Hepatocyte (in vitro differentiated cells): Measurements from ENCODE around the gene CREB1. TPM values are rescaled to one million over a fixed set of nuclear protein-coding genes. Genes with fewer than 3 reads are reported as not detected.
"Not testable (repeated sequence)": the region's sequence is repeated elsewhere in the genome, so short reads cannot be mapped to it uniquely, and the experiment has no call there.

ENCODE experiments used
- DNase-seq: peaks from one replicate; pipeline ENCODE4 v3.0.0-alpha.2; 2016; ENCODE audit warnings: low spot score
- H2AFZ ChIP-seq: fragments of 200-600 bp; sonication (generic); 2 replicates; pipeline ENCODE4 v1.6.0; 2016; ENCODE audit warnings: antibody characterized with exemption, mild to moderate bottlenecking
- H3K27ac ChIP-seq: fragments of 200-600 bp; sonication (generic); 2 replicates; pipeline ENCODE4 v1.5.1; 2016; ENCODE audit warnings: mild to moderate bottlenecking
- H3K27me3 ChIP-seq: fragments of 200-600 bp; sonication (generic); 2 replicates; pipeline ENCODE4 v1.6.1; 2016
- H3K36me3 ChIP-seq: fragments of 200-600 bp; sonication (generic); replicated peaks from 2 replicates; pipeline ENCODE4 v1.5.1; 2016; ENCODE audit warnings: low read depth; ENCODE audit not compliant: insufficient read depth
- H3K4me1 ChIP-seq: fragments of 200-600 bp; sonication (generic); 2 replicates; pipeline ENCODE4 v1.5.1; 2016; ENCODE audit warnings: mild to moderate bottlenecking, moderate library complexity; ENCODE audit not compliant: insufficient read depth
- H3K4me2 ChIP-seq: fragments of 200-600 bp; sonication (generic); 2 replicates; pipeline ENCODE4 v1.6.0; 2016
- H3K4me3 ChIP-seq: fragments of 200-600 bp; sonication (generic); 2 replicates; pipeline ENCODE4 v1.5.1; 2016; ENCODE audit warnings: mild to moderate bottlenecking
- H3K79me2 ChIP-seq: fragments of 200-600 bp; sonication (generic); 2 replicates; pipeline ENCODE4 v1.6.0; 2017; ENCODE audit warnings: mild to moderate bottlenecking
- H3K9me2 ChIP-seq: fragments of 200-600 bp; sonication (generic); replicated peaks from 2 replicates; pipeline ENCODE4 v1.6.0; 2017; ENCODE audit warnings: mild to moderate bottlenecking; ENCODE audit not compliant: insufficient read depth
- H3K9me3 ChIP-seq: fragments of 200-600 bp; sonication (generic); 2 replicates; pipeline ENCODE4 v1.5.1; 2016; ENCODE audit warnings: low read depth, mild to moderate bottlenecking
- H4K20me1 ChIP-seq: fragments of 200-600 bp; sonication (generic); 2 replicates; pipeline ENCODE4 v1.6.0; 2016; ENCODE audit warnings: mild to moderate bottlenecking; ENCODE audit not compliant: insufficient read depth, poor library complexity, severe bottlenecking
- CTCF ChIP-seq: fragments of 200-600 bp; sonication (generic); IDR thresholded peaks from 2 replicates; pipeline ENCODE4 v1.5.1; 2016; ENCODE audit warnings: antibody characterized with exemption, mild to moderate bottlenecking; ENCODE audit not compliant: poor library complexity
- EZH2 ChIP-seq: fragments of 200-600 bp; sonication (generic); IDR thresholded peaks from 2 replicates; pipeline ENCODE4 v1.6.1; 2016; ENCODE audit warnings: antibody characterized with exemption, mild to moderate bottlenecking, borderline replicate concordance
- EZH2phosphoT487 ChIP-seq: fragments of 200-600 bp; sonication (generic); IDR thresholded peaks from one replicate; pipeline ENCODE4 v1.6.1; 2018; ENCODE audit warnings: antibody characterized with exemption, mild to moderate bottlenecking, low read depth, moderate library complexity; ENCODE audit not compliant: unreplicated experiment, severe bottlenecking
- WGBS: methylation state at CpG from one replicate; pipeline ENCODE4 v1.1.6; 2016; ENCODE audit warnings: low lambda C conversion rate; ENCODE audit errors: missing lambda C conversion rate; 5-methylcytosine and 5-hydroxymethylcytosine counted together
- polyA plus RNA-seq: library from polyadenylated mRNA; unstranded; fragments of >200 nt; fragmentation: Nextera tagmentation; extraction: Ambion mirVana; gene quantifications from 2 replicates; pipeline ENCODE4 v1.2.1, GENCODE V29; 2016
- total RNA-seq: library from RNA; depleted of rRNA; stranded (reverse); fragments of >200 nt; gene quantifications from 2 replicates; pipeline ENCODE4 v1.2.3, GENCODE V29; 2014

CREB1 gene
- total and polyA plus RNA-seq, 2 experiments from 2014 or later = 22.6 to 40.8 TPM

DNA sequence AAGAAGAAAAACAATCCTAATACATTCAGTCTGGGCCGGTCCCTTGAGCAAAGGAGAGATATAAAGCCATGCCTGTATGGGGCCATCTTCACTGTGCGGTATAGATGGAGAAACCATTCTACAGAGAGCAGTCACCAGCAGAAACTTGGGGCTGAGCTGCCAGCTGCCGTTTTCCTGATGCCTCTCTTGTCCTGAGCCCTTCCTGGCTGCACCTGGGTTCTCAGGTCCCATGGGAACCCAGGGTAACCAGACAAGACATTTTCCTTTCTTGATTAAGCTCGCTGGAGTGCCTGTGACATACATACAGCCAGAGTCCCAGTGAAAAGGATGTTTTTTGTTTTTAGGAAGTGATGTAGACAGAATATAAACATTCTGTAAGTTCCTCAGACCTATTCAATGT, 100.7 kb downstream of the CREB1 start:
- Histone ChIP-seq H3K4me3 (no peak overlapping the region), H3K4me1 (no peaks in the 10 kb centered on the region), H3K79me2 (no peaks in the 10 kb centered on the region), H3K27ac (no peak overlapping the region), H3K9me2 (no peaks in the 10 kb centered on the region), H4K20me1 (no peaks in the 10 kb centered on the region), H2AFZ (no peak overlapping the region), H3K36me3 (no peaks in the 10 kb centered on the region), H3K9me3 (no peaks in the 10 kb centered on the region), H3K27me3 (no peaks in the 10 kb centered on the region), H3K4me2 (no peak overlapping the region)
- TF ChIP-seq EZH2phosphoT487 (no peak), EZH2 (no peak)
- 89% methylated on average over 4 of the region's 4 CpGs for WGBS
- DNase-seq = no peak

GRCh38 chr2:207632575-207633493, 103.1 kb downstream of the CREB1 start:
- H3K4me1 ChIP-seq = no peaks in the 10 kb centered on the region
- TF ChIP-seq CTCF (no peak), EZH2phosphoT487 (no peak), EZH2 (no peak)
- peak overlapping the region; percentile 52 for H3K27ac ChIP-seq
- no peaks in the 10 kb centered on the region for H3K9me2 ChIP-seq
- no peaks in the 10 kb centered on the region for H3K79me2 ChIP-seq
- no peak overlapping the region for H3K4me3 ChIP-seq
- no peaks in the 10 kb centered on the region for H3K9me3 ChIP-seq
- DNase-seq = peak; percentile 43
- no peaks in the 10 kb centered on the region for H3K36me3 ChIP-seq
- H4K20me1 ChIP-seq = no peaks in the 10 kb centered on the region
- H2AFZ ChIP-seq = no peak overlapping the region
- H3K27me3 ChIP-seq = no peaks in the 10 kb centered on the region
- no peak overlapping the region for H3K4me2 ChIP-seq
- WGBS = 73% methylated on average over 8 of the region's 8 CpGs

GRCh38 chr2:207633686-207634085, 103.9 kb downstream of the CREB1 start:
- DNase-seq = no peak
- TF ChIP-seq EZH2phosphoT487 (no peak), EZH2 (no peak), CTCF (no peak)
- Histone ChIP-seq H2AFZ (no peak overlapping the region), H3K4me1 (no peaks in the 10 kb centered on the region), H3K79me2 (no peaks in the 10 kb centered on the region), H3K4me2 (no peak overlapping the region), H3K9me2 (no peaks in the 10 kb centered on the region), H3K27ac (no peak overlapping the region), H3K27me3 (no peaks in the 10 kb centered on the region), H3K4me3 (no peak overlapping the region), H4K20me1 (no peaks in the 10 kb centered on the region), H3K36me3 (no peaks in the 10 kb centered on the region), H3K9me3 (no peaks in the 10 kb centered on the region)
- 87% methylated on average over 3 of the region's 3 CpGs for WGBS

GRCh38 chr2:207635468-207636200, 105.9 kb downstream of the CREB1 start:
- Histone ChIP-seq H2AFZ (no peak overlapping the region), H3K4me1 (no peaks in the 10 kb centered on the region), H3K27ac (no peak overlapping the region), H4K20me1 (no peaks in the 10 kb centered on the region), H3K79me2 (no peaks in the 10 kb centered on the region), H3K9me2 (no peaks in the 10 kb centered on the region), H3K27me3 (no peaks in the 10 kb centered on the region), H3K36me3 (no peaks in the 10 kb centered on the region), H3K4me3 (no peak overlapping the region), H3K4me2 (no peak overlapping the region), H3K9me3 (no peaks in the 10 kb centered on the region)
- TF ChIP-seq EZH2 (no peak), EZH2phosphoT487 (no peak), CTCF (no peak)
- DNase-seq = peak; percentile 52
- 67% methylated on average over 11 of the region's 11 CpGs for WGBS

GRCh38 chr2:207639288-207639687, 109.5 kb downstream of the CREB1 start:
- H4K20me1 ChIP-seq, H3K9me3 ChIP-seq: not testable (repeated sequence)
- 92% methylated on average over 3 of the region's 3 CpGs for WGBS

More at GRCh38 chr2:207639288-207639687, 109.5 kb downstream of the CREB1 start:
- not testable (repeated sequence) for DNase-seq, H3K4me1 ChIP-seq, H3K36me3 ChIP-seq, H3K9me2 ChIP-seq, H3K4me2 ChIP-seq, H3K27ac ChIP-seq, H3K4me3 ChIP-seq, H3K27me3 ChIP-seq, H2AFZ ChIP-seq, H3K79me2 ChIP-seq
